Hepatocyte (in vitro differentiated cells): ENCODE results near the gene OR4Q2.

Experiments
- EZH2 ChIP-seq: fragments of 200-600 bp; sonication (generic); IDR thresholded peaks from 2 replicates; pipeline ENCODE4 v1.6.1; 2016; ENCODE audit warnings: antibody characterized with exemption, mild to moderate bottlenecking, borderline replicate concordance
- TF ChIP-seq, protein P1 (sequence below): fragments of 200-600 bp; sonication (generic); IDR thresholded peaks from 2 replicates; pipeline ENCODE4 v1.5.1; 2016; ENCODE audit warnings: antibody characterized with exemption, mild to moderate bottlenecking; ENCODE audit not compliant: poor library complexity

DNA sequence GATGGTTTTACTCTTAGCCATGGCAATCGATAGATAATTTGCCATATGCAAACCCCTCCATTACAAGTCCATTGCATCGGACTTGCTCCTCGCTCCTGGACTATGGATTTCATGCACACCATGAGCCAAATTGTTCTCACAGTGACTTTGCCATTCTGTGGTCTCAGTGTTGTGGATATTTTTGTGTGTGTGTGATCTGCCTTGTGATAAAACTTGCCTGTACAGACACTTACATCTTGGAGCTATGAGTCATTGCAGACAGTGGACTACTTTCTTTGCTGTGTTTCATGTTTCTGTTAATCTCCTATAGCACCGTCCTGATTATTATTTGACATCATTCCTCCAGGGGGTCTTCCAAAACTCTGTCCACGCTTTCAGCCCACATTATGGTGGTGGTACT lies 42.3 kb downstream of the OR4Q2 start:
- TF ChIP-seq, protein P1, sequence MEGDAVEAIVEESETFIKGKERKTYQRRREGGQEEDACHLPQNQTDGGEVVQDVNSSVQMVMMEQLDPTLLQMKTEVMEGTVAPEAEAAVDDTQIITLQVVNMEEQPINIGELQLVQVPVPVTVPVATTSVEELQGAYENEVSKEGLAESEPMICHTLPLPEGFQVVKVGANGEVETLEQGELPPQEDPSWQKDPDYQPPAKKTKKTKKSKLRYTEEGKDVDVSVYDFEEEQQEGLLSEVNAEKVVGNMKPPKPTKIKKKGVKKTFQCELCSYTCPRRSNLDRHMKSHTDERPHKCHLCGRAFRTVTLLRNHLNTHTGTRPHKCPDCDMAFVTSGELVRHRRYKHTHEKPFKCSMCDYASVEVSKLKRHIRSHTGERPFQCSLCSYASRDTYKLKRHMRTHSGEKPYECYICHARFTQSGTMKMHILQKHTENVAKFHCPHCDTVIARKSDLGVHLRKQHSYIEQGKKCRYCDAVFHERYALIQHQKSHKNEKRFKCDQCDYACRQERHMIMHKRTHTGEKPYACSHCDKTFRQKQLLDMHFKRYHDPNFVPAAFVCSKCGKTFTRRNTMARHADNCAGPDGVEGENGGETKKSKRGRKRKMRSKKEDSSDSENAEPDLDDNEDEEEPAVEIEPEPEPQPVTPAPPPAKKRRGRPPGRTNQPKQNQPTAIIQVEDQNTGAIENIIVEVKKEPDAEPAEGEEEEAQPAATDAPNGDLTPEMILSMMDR = no peak
- no peak for TF ChIP-seq EZH2
